HEK293T (cell line): Measurements from ENCODE around the gene OR2K2.
"Not testable (repeated sequence)": the region's sequence is repeated elsewhere in the genome, so short reads cannot be mapped to it uniquely, and the experiment has no call there.

ENCODE experiments used
- CTCF ChIA-PET: fragments of 350-600 bp; formaldehyde crosslinking; extraction: SDS; loops from one replicate; lab custom pipeline; 2021; ENCODE audit warnings: antibody characterized with exemption, inconsistent platforms; lab: Yijun Ruan, JAX
- POLR2A ChIA-PET: fragments of 350-600 bp; formaldehyde crosslinking; extraction: SDS; loops from one replicate; lab custom pipeline; 2020; ENCODE audit warnings: antibody characterized with exemption, inconsistent platforms; lab: Yijun Ruan, JAX
- DNase-seq: peaks from one replicate; pipeline ENCODE4 v3.0.0; 2012; ENCODE audit warnings: mixed read lengths; ENCODE audit errors: extremely low spot score
- ARNT ChIP-seq: fragments of 450-650 bp; IDR thresholded peaks from 2 replicates; pipeline ENCODE4 v1.6.1; 2017; ENCODE audit warnings: mild to moderate bottlenecking
- BHLHE40 ChIP-seq: fragments of 450-650 bp; IDR thresholded peaks from 2 replicates; pipeline ENCODE4 v1.6.1; 2016; ENCODE audit warnings: mild to moderate bottlenecking, moderate library complexity, borderline replicate concordance
- CTBP1 ChIP-seq: fragments of 450-650 bp; IDR thresholded peaks from 2 replicates; pipeline ENCODE4 v1.6.1; 2016; ENCODE audit warnings: borderline replicate concordance
- ELF4 ChIP-seq: fragments of 450-650 bp; IDR thresholded peaks from 2 replicates; pipeline ENCODE4 v1.6.1; 2017; ENCODE audit warnings: antibody characterized with exemption
- FOXA1 ChIP-seq: fragments of 450-650 bp; IDR thresholded peaks from 2 replicates; pipeline ENCODE4 v1.6.1; 2016; ENCODE audit warnings: mild to moderate bottlenecking
- FOXK2 ChIP-seq: fragments of 450-650 bp; IDR thresholded peaks from 2 replicates; pipeline ENCODE4 v1.6.1; 2016; ENCODE audit warnings: mild to moderate bottlenecking
- FOXM1 ChIP-seq: fragments of 450-650 bp; IDR thresholded peaks from 2 replicates; pipeline ENCODE4 v1.6.1; 2017; ENCODE audit warnings: mild to moderate bottlenecking, borderline replicate concordance
- HDGF ChIP-seq: fragments of 450-650 bp; IDR thresholded peaks from 2 replicates; pipeline ENCODE4 v1.6.1; 2017; ENCODE audit warnings: antibody characterized with exemption, borderline replicate concordance
- L3MBTL2 ChIP-seq: fragments of 450-650 bp; conservative IDR thresholded peaks from 2 replicates; pipeline ENCODE4 v1.6.1; 2016; ENCODE audit warnings: mild to moderate bottlenecking
- LEF1 ChIP-seq: fragments of 450-650 bp; IDR thresholded peaks from 2 replicates; pipeline ENCODE4 v1.6.1; 2017; ENCODE audit warnings: mild to moderate bottlenecking, borderline replicate concordance
- NFRKB ChIP-seq: fragments of 450-650 bp; IDR thresholded peaks from 2 replicates; pipeline ENCODE4 v1.6.1; 2016; ENCODE audit warnings: mild to moderate bottlenecking, moderate library complexity
- SP1 ChIP-seq: fragments of 450-650 bp; IDR thresholded peaks from 2 replicates; pipeline ENCODE4 v1.6.1; 2017
- SUZ12 ChIP-seq: fragments of 450-650 bp; IDR thresholded peaks from 2 replicates; pipeline ENCODE4 v1.6.1; 2016; ENCODE audit warnings: mild to moderate bottlenecking
- TARDBP ChIP-seq: fragments of 450-650 bp; IDR thresholded peaks from 2 replicates; pipeline ENCODE4 v1.6.1; 2016
- ZNF384 ChIP-seq: fragments of 450-650 bp; IDR thresholded peaks from 2 replicates; pipeline ENCODE4 v1.6.1; 2016
- TF ChIP-seq, protein P1 (sequence below): fragments of 450-650 bp; IDR thresholded peaks from 2 replicates; pipeline ENCODE4 v1.6.1; 2016

Gene OR2K2

DNA sequence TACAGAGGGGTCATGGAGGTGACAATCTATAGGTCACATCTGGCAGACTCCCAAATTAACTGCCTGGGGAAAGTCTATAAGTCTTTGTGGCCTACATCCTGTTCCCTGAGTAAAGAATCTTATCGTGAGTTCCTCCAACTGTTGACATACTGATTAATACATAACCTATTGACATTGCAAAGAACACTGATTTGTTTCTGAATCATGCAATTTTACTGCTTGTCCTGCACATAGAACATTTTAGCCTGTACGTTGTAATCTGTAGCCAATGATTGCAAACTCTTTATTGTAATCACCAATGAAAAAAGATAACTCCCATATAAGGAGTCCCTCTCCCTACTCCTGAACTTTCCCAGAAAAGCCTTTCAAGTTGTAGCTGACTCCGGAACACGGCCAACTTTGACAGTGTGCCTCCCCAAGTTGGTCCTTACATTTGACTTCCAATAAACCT, 18.8 kb upstream of the OR2K2 start:
- ChIA-PET POLR2A (no interaction called here), CTCF (no interaction called here)
- no peak for DNase-seq
- no peak for TF ChIP-seq L3MBTL2
- TF ChIP-seq FOXM1 = no peak
- TF ChIP-seq SUZ12 = no peak
- no peak for TF ChIP-seq BHLHE40
- TF ChIP-seq NFRKB = no peak
- TF ChIP-seq ELF4 = no peak
- no peak for TF ChIP-seq SP1
- TF ChIP-seq, protein P1, sequence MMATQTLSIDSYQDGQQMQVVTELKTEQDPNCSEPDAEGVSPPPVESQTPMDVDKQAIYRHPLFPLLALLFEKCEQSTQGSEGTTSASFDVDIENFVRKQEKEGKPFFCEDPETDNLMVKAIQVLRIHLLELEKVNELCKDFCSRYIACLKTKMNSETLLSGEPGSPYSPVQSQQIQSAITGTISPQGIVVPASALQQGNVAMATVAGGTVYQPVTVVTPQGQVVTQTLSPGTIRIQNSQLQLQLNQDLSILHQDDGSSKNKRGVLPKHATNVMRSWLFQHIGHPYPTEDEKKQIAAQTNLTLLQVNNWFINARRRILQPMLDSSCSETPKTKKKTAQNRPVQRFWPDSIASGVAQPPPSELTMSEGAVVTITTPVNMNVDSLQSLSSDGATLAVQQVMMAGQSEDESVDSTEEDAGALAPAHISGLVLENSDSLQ = no peak
- no peak for TF ChIP-seq HDGF
- TF ChIP-seq LEF1 = no peak
- no peak for TF ChIP-seq TARDBP
- no peak for TF ChIP-seq FOXK2
- TF ChIP-seq ZNF384 = no peak
- TF ChIP-seq CTBP1 = no peak
- no peak for TF ChIP-seq FOXA1
- no peak for TF ChIP-seq ARNT

DNA sequence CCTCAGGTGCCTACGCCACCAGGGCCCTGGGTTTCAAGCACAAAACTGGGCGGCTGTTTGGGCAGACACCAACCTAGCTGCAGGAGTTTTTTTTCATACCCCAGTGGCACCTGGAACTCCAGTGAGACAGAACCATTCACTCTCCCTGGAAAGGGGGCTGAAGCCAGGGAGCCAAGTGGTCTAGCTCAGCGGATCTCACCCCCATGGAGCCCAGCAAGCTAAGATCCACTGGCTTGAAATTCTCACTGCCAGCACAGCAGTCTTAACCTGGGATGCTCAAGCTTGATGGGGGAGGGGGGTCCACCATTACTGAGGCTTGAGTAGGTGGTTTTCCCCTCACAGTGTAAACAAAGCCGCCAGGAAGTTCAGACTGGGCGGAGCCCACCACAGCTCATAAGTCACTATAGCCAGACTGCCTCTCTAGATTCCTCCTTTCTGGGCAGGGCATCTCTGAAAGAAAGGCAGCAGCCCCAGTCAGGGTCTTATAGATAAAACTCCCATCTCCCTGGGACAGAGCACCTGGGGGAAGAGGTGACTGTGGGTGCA, 4.4 kb upstream of the OR2K2 start:
- POLR2A ChIA-PET, DNase-seq: not testable (repeated sequence)
- CTCF ChIA-PET = interaction anchor here (0.6 kb wide), 1 partner anchor 13 kb away, joined by 3 read pairs; no protein-coding TSS in a partner anchor

DNA sequence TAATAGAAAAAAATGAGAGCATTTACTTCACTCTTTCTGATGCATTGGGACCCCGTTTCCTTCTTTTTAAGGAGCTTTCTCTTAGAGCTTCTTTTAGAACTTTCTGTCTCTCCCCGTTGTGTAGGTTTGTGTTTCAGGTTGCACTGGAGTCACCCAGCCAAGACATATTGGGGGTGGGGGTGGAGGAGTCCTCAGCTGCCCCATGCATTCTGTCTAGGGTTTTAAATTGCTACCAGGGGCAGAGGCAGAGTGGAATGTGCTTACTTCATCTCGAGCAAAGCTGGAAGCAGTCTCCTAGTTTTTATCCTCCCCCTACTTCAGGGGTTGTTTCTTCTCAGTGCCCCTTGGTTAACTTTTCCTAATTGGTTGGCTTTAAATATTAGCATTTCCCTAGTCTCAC, 9.4 kb downstream of the OR2K2 start:
- POLR2A ChIA-PET = no interaction called here
- no peak for DNase-seq
- CTCF ChIA-PET = no interaction called here
- TF ChIP-seq LEF1 (no peak), FOXA1 (no peak), ELF4 (no peak), SUZ12 (no peak), FOXM1 (no peak), BHLHE40 (no peak), TARDBP (no peak), ZNF384 (no peak), NFRKB (no peak), CTBP1 (no peak), L3MBTL2 (no peak), FOXK2 (no peak), HDGF (no peak), SP1 (no peak), ARNT (no peak)
- TF ChIP-seq, protein P1 = no peak

DNA sequence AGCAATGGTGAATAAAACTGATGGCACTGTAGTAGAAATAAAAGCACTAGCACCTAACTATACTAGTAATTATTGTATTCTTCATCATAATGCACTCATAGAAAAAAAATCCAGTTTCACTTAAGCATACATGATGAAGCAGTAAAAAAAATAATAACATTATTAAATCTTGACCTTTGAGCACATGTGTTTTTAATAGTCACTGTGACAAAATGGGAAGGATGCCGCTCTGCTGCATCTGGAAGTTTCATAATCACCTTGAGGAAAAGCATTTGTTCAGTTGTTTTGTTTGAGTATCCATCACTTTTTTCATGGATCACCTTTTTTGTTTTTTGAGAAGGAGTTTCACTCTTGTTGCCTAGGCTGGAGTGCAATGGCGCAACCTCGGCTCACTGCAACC, 13.2 kb downstream of the OR2K2 start:
- POLR2A ChIA-PET = no interaction called here
- no peak for DNase-seq
- CTCF ChIA-PET = no interaction called here
- no peak for TF ChIP-seq SUZ12
- TF ChIP-seq FOXA1 = no peak
- no peak for TF ChIP-seq FOXM1
- TF ChIP-seq ELF4 = no peak

DNA sequence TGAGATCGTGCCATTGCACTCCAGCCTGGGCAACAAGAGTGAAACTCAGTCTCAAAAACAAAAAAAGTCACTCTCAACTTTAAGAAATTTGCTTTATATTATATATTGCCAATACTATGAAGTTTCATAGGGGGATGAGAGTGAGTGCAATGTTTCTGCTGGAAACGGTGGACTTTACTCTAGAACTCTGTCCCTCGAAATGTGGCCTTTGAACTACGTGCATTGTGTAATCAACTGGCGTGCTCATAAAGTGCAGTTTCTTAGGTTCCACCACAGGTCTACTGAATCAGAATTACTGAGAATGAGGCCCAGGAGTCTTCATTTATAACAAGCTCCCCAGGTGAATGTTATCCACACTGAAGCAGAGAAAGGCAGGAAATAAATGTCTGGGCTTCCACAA, 24.1 kb downstream of the OR2K2 start:
- POLR2A ChIA-PET = no interaction called here

DNA sequence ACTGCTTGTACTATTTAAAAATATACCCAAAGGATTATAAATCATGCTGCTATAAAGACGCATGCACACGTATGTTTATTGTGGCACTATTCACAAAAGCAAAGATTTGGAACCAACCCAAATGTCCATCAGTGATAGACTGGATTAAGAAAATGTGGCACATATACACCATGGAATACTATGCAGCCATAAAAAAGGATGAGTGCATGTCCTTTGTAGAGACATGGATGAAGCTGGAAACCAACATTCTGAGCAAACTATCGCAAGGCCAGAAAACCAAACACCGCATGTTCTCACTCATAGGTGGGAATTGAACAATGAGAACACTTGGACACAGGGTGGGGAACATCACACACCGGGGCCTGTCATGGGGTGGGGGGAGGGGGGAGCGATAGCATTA, 26.0 kb downstream of the OR2K2 start:
- DNase-seq, CTCF ChIA-PET, POLR2A ChIA-PET: not testable (repeated sequence)

More for the DNA sequence above, 24.1 kb downstream of the OR2K2 start:
- TF ChIP-seq FOXK2 (no peak), CTBP1 (no peak), SUZ12 (no peak), ZNF384 (no peak), L3MBTL2 (no peak), HDGF (no peak), FOXM1 (no peak), FOXA1 (no peak), BHLHE40 (no peak), TARDBP (no peak), SP1 (no peak), ARNT (no peak), LEF1 (no peak), NFRKB (no peak)
- TF ChIP-seq, protein P1 = no peak
- DNase-seq = no peak
- CTCF ChIA-PET = no interaction called here

DNA sequence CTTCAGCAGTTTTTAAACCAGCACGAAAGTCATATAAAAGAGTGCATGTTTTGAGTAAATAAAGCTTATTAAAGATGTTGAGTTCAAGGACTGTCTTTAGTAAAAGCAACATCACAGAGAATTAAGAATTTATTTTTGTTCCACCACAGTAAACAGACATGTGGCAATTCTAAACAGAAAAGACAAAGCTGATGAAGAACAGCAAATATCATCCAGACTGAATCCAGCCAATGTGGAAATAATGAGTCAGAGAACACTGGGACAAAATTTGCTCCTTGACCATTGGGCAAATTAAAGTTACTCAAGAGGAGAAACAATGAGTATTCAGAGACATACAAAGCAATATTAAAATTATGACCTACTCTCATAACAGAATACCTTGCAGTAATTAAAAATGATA, 28.8 kb downstream of the OR2K2 start:
- ChIA-PET CTCF (no interaction called here), POLR2A (no interaction called here)
- no peak for TF ChIP-seq TARDBP
- no peak for TF ChIP-seq NFRKB
- TF ChIP-seq ZNF384 = no peak
- TF ChIP-seq SP1 = no peak
- no peak for TF ChIP-seq LEF1
- no peak for TF ChIP-seq SUZ12
- no peak for TF ChIP-seq ELF4
- no peak for TF ChIP-seq CTBP1
- TF ChIP-seq L3MBTL2 = no peak
- TF ChIP-seq, protein P1 = no peak
- no peak for TF ChIP-seq HDGF
- TF ChIP-seq BHLHE40 = no peak
- DNase-seq = no peak
